CD4-positive, alpha-beta T cell (primary cell): ENCODE results near the gene DISP3. TPM values are rescaled to one million over a fixed set of nuclear protein-coding genes. Genes with fewer than 3 reads are reported as not detected.

Experiments used
- ATAC-seq: fragments of 200-7000 bp; cut with Tn5 transposase; one replicate; pipeline ENCODE4 v1.10.0; 2022; ENCODE audit warnings: mild to moderate bottlenecking; ENCODE audit not compliant: poor library complexity
- CTCF ChIA-PET: fragments of 350-600 bp; sonication (Branson Sonifier 250); formaldehyde crosslinking; loops from one replicate; lab custom pipeline; 2021; ENCODE audit warnings: antibody characterized with exemption, inconsistent platforms; lab: Charles Lee
- POLR2A ChIA-PET: fragments of 350-600 bp; sonication (Branson Sonifier 250); formaldehyde crosslinking; loops from one replicate; lab custom pipeline; 2021; ENCODE audit warnings: antibody characterized with exemption, inconsistent platforms; lab: Charles Lee
- DNase-seq, 14 experiments: peaks; one replicate each; pipeline ENCODE4 v3.0.0-alpha.2; 2013 to 2020; ENCODE audit warnings: mixed read lengths in 2 of 14
- H3K27ac ChIP-seq, 2 donors: one replicate each; pipeline versions ENCODE4 v1.5.1 to v1.7.0; 2013; ENCODE audit warnings: low read length in 2 of 2, low read depth in 1 of 2, mild to moderate bottlenecking in 1 of 2
- H3K27me3 ChIP-seq, 2 experiments: 1 replicate in 1 of 2; 2 replicates in 1 of 2; pipeline versions ENCODE4 v1.6.1 to v1.7.0; 2013; ENCODE audit warnings: low read length in 2 of 2, control low read depth in 1 of 2, mild to moderate bottlenecking in 1 of 2, moderate library complexity in 1 of 2; ENCODE audit not compliant: insufficient read depth in 2 of 2, control insufficient read depth in 1 of 2
- H3K36me3 ChIP-seq: one replicate; pipeline ENCODE4 v1.6.1; 2013; ENCODE audit warnings: low read length, control low read depth; ENCODE audit not compliant: insufficient read depth
- H3K4me1 ChIP-seq: one replicate; pipeline ENCODE4 v1.6.1; 2013; ENCODE audit warnings: low read length, control low read depth; ENCODE audit not compliant: insufficient read depth
- H3K4me3 ChIP-seq: one replicate; pipeline ENCODE4 v1.5.1; 2013; ENCODE audit warnings: mild to moderate bottlenecking, low read length, moderate library complexity
- H3K9me3 ChIP-seq, 2 experiments: 1 replicate in 1 of 2; 2 replicates in 1 of 2; pipeline versions ENCODE4 v1.6.1 to v1.7.0; 2013; ENCODE audit warnings: low read length in 2 of 2, mild to moderate bottlenecking in 2 of 2, control low read depth in 1 of 2, moderate library complexity in 1 of 2; ENCODE audit not compliant: control insufficient read depth in 1 of 2, insufficient read depth in 1 of 2
- H3K27ac Mint-ChIP-seq: one replicate; pipeline ENCODE4 v1.8.0; 2020; ENCODE audit warnings: mixed read lengths
- H3K27me3 Mint-ChIP-seq: one replicate; pipeline ENCODE4 v1.8.0; 2021; ENCODE audit warnings: mixed read lengths
- H3K36me3 Mint-ChIP-seq: one replicate; pipeline ENCODE4 v1.8.0; 2021; ENCODE audit warnings: low read depth, mixed read lengths
- H3K4me1 Mint-ChIP-seq: one replicate; pipeline ENCODE4 v1.8.0; 2021; ENCODE audit warnings: low read depth, mixed read lengths
- H3K4me3 Mint-ChIP-seq: one replicate; pipeline ENCODE4 v1.8.0; 2020; ENCODE audit warnings: mild to moderate bottlenecking, mixed read lengths
- H3K9me3 Mint-ChIP-seq: one replicate; pipeline ENCODE4 v1.8.0; 2020; ENCODE audit warnings: mixed read lengths
- intact Hi-C, 2 experiments: fragments of 100-400 bp; cut with DNase I in 1 of 2; cut with micrococcal nuclease in 1 of 2; formaldehyde crosslinking; loops; one replicate each; pipeline versions ENCODE4 v1.15.1 to v1.9.0; 2023 to 2025; cut with DNase I, micrococcal nuclease
- total RNA-seq, 174 experiments: library from RNA in 2 of 174; stranded (reverse) in 2 of 174; gene quantifications; one replicate each; pipeline ENCODE4 v1.2.3 and lab custom pipeline; 2021 to 2026
- TF ChIP-seq, protein P1 (sequence below): fragments of 200-600 bp; IDR thresholded peaks from one replicate; pipeline ENCODE4 v1.8.0; 2022; ENCODE audit warnings: antibody characterized with exemption, mild to moderate bottlenecking

The DISP3 gene
- total RNA-seq, 2 experiments from 2014 or later, result 0.55 to 0.56 TPM

DNA sequence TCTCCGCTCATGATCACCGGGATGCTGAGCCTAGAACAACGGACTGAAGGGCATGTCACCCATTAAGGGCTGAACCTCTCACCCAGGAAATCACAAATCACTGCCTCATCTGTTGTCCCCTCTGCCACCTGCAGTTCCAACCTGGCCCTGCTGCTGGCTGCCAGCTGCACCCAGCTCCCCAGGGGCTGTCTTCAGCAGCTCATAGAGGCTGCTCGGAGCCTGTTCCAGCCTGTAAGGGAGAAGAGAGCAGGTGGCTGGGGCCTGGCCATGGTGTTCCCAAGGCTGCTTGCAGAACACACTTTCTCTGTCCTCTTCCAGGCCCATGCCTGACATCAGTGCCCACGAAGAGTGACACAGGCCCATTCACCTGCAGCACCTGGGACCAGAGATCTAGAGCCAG, 44.5 kb upstream of the DISP3 start:
- no peak for ATAC-seq

GRCh38 chr1:11434926-11435325, 44.0 kb upstream of the DISP3 start:
- no peaks in the 10 kb centered on the region for H3K27me3 ChIP-seq
- ChIA-PET POLR2A (no interaction called here), CTCF (no interaction called here)
- H3K4me3 Mint-ChIP-seq, result no peak overlapping the region
- TF ChIP-seq, protein P1, sequence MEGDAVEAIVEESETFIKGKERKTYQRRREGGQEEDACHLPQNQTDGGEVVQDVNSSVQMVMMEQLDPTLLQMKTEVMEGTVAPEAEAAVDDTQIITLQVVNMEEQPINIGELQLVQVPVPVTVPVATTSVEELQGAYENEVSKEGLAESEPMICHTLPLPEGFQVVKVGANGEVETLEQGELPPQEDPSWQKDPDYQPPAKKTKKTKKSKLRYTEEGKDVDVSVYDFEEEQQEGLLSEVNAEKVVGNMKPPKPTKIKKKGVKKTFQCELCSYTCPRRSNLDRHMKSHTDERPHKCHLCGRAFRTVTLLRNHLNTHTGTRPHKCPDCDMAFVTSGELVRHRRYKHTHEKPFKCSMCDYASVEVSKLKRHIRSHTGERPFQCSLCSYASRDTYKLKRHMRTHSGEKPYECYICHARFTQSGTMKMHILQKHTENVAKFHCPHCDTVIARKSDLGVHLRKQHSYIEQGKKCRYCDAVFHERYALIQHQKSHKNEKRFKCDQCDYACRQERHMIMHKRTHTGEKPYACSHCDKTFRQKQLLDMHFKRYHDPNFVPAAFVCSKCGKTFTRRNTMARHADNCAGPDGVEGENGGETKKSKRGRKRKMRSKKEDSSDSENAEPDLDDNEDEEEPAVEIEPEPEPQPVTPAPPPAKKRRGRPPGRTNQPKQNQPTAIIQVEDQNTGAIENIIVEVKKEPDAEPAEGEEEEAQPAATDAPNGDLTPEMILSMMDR, result no peak
- no peak overlapping the region for H3K27ac ChIP-seq
- DNase-seq (no peak), ATAC-seq (no peak)
- H3K9me3 Mint-ChIP-seq, result no peaks in the 10 kb centered on the region
- peaks cover 18% of the 10 kb centered on the region for H3K4me1 ChIP-seq
- peaks cover 0 to 8% of the 10 kb centered on the region in 2 experiments for H3K9me3 ChIP-seq
- H3K36me3 ChIP-seq, result no peaks in the 10 kb centered on the region
- H3K27me3 Mint-ChIP-seq, result no peaks in the 10 kb centered on the region
- no peak overlapping the region for H3K4me3 ChIP-seq
- no peaks in the 10 kb centered on the region for H3K36me3 Mint-ChIP-seq
- H3K4me1 Mint-ChIP-seq, result peaks cover 16% of the 10 kb centered on the region
- no peak overlapping the region for H3K27ac Mint-ChIP-seq
- intact Hi-C loops, result no loop called here

More for the DNA sequence above, 44.5 kb upstream of the DISP3 start:
- Histone ChIP-seq H3K4me3 (no peak overlapping the region), H3K4me1 (peaks cover 18% of the 10 kb centered on the region), H3K27me3 (no peaks in the 10 kb centered on the region), H3K9me3 (peaks cover 0 to 8% of the 10 kb centered on the region in 2 experiments), H3K36me3 (no peaks in the 10 kb centered on the region), H3K27ac (no peak overlapping the region)
- ChIA-PET CTCF (no interaction called here), POLR2A (no interaction called here)
- peaks cover 16% of the 10 kb centered on the region for H3K4me1 Mint-ChIP-seq
- TF ChIP-seq, protein P1, result no peak
- no peaks in the 10 kb centered on the region for H3K9me3 Mint-ChIP-seq
- no peak overlapping the region for H3K4me3 Mint-ChIP-seq
- H3K27me3 Mint-ChIP-seq, result no peaks in the 10 kb centered on the region
- intact Hi-C loops, result no loop called here
- DNase-seq, result no peak
- H3K36me3 Mint-ChIP-seq, result no peaks in the 10 kb centered on the region
- H3K27ac Mint-ChIP-seq, result no peak overlapping the region

- ChIA-PET POLR2A (no interaction called here), CTCF (no interaction called here)
- peaks cover 0 to 8% of the 10 kb centered on the region in 2 experiments for H3K9me3 ChIP-seq
- DNase-seq (no peak), ATAC-seq (no peak)
- no peaks in the 10 kb centered on the region for H3K36me3 Mint-ChIP-seq
- no peaks in the 10 kb centered on the region for H3K9me3 Mint-ChIP-seq
- H3K27ac Mint-ChIP-seq, result no peak overlapping the region
- no peak overlapping the region for H3K4me3 ChIP-seq
- no peaks in the 10 kb centered on the region for H3K27me3 Mint-ChIP-seq
- H3K4me1 ChIP-seq, result peaks cover 18% of the 10 kb centered on the region
- no peaks in the 10 kb centered on the region for H3K36me3 ChIP-seq
- no peak overlapping the region for H3K27ac ChIP-seq
- intact Hi-C loops, result no loop called here
- peaks cover 16% of the 10 kb centered on the region for H3K4me1 Mint-ChIP-seq
- H3K4me3 Mint-ChIP-seq, result no peak overlapping the region
- TF ChIP-seq, protein P1, result no peak
- H3K27me3 ChIP-seq, result peaks cover 0 to 7% of the 10 kb centered on the region in 2 experiments
Observed at GRCh38 chr1:11438996-11439395, 40.0 kb upstream of the DISP3 start.
